ENCODE data around the gene TRIM26. TPM values are rescaled to one million over a fixed set of nuclear protein-coding genes. Genes with fewer than 3 reads are reported as not detected.
A peak's percentile ranks its signal among the peaks of the same experiment; 100 is the strongest.
"Not testable (repeated sequence)": the region's sequence is repeated elsewhere in the genome, so short reads cannot be mapped to it uniquely, and the experiment has no call there.

The TRIM26 gene
- total RNA-seq, 2 experiments from 2014 or later, result 78.0 to 86.4 TPM

DNA sequence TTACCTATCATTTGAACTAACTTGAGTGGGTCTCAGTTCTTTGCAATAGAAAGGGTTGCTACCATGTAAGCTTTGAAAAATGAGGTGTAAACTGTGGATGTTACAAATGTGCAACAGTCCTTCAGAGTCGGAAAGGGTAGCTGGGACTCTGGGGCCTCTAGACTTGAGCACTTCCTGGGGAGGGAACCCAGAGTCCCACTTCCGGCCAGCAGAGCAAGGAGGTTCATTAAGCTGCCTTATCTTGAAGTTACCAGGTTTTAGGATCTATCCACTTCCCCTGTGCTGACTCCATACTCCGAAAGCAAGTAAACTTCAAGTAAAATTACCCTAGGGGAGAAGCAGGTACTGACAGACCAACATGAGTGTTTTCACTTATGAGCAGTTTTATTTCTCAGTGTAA, 61.6 kb downstream of the TRIM26 start:
- Mint-ChIP-seq H3K9me3 (ENCODE audit: insufficient read depth) (no peaks in the 10 kb centered on the region), H3K27me3 (ENCODE audit: low read depth) (peaks cover 25% of the 10 kb centered on the region), H3K4me1 (ENCODE audit: low read depth) (peaks cover 17% of the 10 kb centered on the region), H3K27ac (no peak overlapping the region), H3K36me3 (ENCODE audit: low read depth) (no peaks in the 10 kb centered on the region), H3K4me3 (no peak overlapping the region)
- ChIA-PET CTCF (interaction anchor here (0.9 to 1.8 kb wide), 4 partner anchors 15 to 48 kb away, joined by 3 to 12 read pairs (median 4); no protein-coding TSS in a partner anchor), POLR2A (no interaction called here)
- ATAC-seq (peak; percentile 67), DNase-seq (peak; percentile 40)

DNA sequence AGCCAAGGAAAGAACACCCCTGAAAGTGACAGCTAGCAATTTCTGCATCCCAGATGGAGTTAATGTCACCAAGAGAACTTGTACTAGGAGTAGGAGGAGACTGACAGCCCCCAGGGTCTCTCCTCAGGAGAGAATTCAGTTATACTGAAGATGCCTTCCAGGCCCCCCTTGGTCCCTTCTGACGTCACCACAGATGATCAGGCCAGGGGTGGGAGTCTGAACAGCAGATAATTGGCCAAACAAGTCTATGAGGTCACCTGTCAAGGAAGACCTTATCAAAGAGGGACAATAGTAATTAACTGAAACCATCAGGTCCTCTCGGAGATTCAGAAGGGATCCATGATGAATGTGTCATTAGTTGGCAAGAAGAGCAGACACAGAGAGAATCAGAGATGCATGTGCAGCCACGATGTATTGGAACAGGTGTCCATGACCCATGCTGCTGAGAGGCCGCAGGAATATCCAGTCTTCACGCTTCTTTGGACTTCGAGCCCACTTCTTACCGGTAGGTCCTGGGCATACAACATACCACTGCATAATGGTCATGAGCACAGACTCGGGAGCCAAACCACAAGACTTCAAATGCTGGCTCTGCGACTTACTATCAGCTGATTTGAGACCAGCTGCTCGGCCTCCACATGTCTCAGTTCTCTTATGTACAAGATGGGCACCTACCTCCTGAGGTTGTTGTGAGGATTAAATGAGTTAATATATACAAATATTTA, 62.4 kb downstream of the TRIM26 start:
- peaks cover 24% of the 10 kb centered on the region for H3K27me3 Mint-ChIP-seq (ENCODE audit: low read depth)

DNA sequence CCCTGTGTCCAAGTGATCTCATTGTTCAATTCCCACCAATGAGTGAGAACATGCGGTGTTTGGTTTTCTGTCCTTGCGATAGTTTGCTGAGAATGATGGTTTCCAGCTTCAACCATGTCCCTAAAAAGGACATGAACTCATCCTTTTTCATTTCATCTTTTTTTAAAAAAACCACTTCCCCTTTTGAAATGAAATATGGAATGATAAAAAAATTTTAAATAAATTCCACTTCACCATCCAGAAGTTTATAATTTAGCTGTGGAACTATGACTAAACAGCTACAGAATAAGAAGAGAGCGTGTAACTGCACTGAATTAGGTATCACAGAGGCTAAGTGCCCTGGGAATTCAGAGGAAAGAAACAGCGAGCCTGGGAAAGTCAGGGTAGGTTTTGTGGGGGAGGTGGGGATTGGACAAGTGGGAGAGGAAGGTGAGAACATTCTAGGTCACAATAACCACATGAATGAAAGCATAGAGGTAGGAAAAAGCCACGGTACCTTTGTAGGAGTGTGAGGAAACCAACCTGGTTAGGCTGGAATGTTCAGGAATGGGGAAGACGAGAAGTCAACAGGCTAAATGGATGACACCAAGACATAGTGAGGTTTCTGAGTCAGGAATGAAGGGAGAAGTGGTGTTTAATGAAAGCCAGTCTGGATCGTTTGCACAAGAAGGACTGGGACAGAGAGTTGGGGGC, 63.2 kb downstream of the TRIM26 start:
- CTCF ChIA-PET, result no interaction called here

More for the DNA sequence above, 62.4 kb downstream of the TRIM26 start:
- peaks cover 17% of the 10 kb centered on the region for H3K4me1 Mint-ChIP-seq (ENCODE audit: low read depth)
- DNase-seq (no peak), ATAC-seq (no peak)
- CTCF ChIA-PET, result interaction anchor here (1.1 to 1.8 kb wide), 3 partner anchors 19 to 47 kb away, joined by 3 to 12 read pairs (median 4); no protein-coding TSS in a partner anchor
- POLR2A ChIA-PET, result no interaction called here
- no peak overlapping the region for H3K27ac Mint-ChIP-seq
- H3K36me3 Mint-ChIP-seq (ENCODE audit: low read depth), result no peaks in the 10 kb centered on the region
- H3K9me3 Mint-ChIP-seq (ENCODE audit: insufficient read depth), result no peaks in the 10 kb centered on the region
- no peak overlapping the region for H3K4me3 Mint-ChIP-seq

DNA sequence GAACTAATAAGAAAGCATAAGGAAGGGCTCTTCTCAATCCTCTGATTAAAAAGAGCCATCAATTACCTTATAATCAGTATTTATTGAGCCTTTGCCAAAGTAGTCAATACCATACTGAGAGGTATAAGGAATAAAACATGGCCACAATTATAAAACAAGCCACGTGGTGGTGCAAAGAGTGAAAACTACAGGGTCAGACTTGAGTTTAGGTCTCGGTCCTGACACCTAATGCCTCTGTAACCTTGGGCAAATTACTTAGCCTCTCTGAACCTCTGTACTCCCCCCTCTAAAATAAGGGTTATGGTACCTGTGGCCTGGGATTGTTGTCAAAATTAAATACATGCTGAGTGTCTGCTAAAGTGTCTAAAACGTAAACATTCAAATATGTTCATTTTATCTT, 64.0 kb downstream of the TRIM26 start:
- peaks cover 17% of the 10 kb centered on the region for H3K4me1 Mint-ChIP-seq (ENCODE audit: low read depth)
- POLR2A ChIA-PET, result no interaction called here
- DNase-seq (no peak), ATAC-seq (no peak)
- H3K9me3 Mint-ChIP-seq (ENCODE audit: insufficient read depth), result no peaks in the 10 kb centered on the region
- H3K4me3 Mint-ChIP-seq, result no peak overlapping the region
- no peaks in the 10 kb centered on the region for H3K36me3 Mint-ChIP-seq (ENCODE audit: low read depth)
- CTCF ChIA-PET, result interaction anchor here (1.2 kb wide), 1 partner anchor 18 kb away, joined by 9 read pairs; no protein-coding TSS in a partner anchor
- H3K27ac Mint-ChIP-seq, result no peak overlapping the region
- peaks cover 36% of the 10 kb centered on the region for H3K27me3 Mint-ChIP-seq (ENCODE audit: low read depth)

More for the DNA sequence above, 63.2 kb downstream of the TRIM26 start:
- Mint-ChIP-seq H3K27me3 (ENCODE audit: low read depth) (peaks cover 29% of the 10 kb centered on the region), H3K27ac (no peak overlapping the region), H3K9me3 (ENCODE audit: insufficient read depth) (no peaks in the 10 kb centered on the region), H3K4me3 (no peak overlapping the region), H3K36me3 (ENCODE audit: low read depth) (no peaks in the 10 kb centered on the region), H3K4me1 (ENCODE audit: low read depth) (peaks cover 17% of the 10 kb centered on the region)
- POLR2A ChIA-PET, result interaction anchor here (0.6 kb wide), 1 partner anchor 11 kb away, joined by 3 read pairs; no protein-coding TSS in a partner anchor
- ATAC-seq (no peak), DNase-seq (no peak)

DNA sequence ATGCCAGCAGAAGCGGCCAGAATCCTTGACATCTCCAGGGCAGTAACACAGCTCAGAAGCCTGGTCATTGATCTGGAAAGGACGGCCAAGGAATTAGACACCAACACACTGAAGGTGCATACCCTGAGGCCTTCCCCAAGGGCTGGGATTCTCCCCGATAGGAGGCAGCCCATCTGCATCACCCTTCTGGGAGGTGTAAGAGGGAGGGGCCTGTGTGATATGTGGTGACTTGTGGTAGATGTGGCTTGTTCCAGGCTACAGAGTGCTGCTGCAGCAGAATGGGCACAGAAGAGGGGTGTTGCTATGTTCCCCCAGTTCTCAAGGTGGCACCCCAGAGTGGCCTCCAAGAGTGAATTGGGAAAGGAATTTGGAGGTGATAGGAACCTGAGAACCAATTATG, 66.1 kb downstream of the TRIM26 start:
- POLR2A ChIA-PET, result no interaction called here
- CTCF ChIA-PET, result interaction anchor here (0.6 to 2.0 kb wide), 4 partner anchors 15 to 44 kb away, joined by 3 to 8 read pairs (median 4); no protein-coding TSS in a partner anchor

GRCh38 chr6:30145818-30146217, 67.4 kb downstream of the TRIM26 start:
- peaks cover 51% of the 10 kb centered on the region for H3K27me3 Mint-ChIP-seq (ENCODE audit: low read depth)
- CTCF ChIA-PET, result interaction anchor here (4.2 kb wide), 1 partner anchor 14 kb away, joined by 38 read pairs; no protein-coding TSS in a partner anchor
- POLR2A ChIA-PET, result no interaction called here
- no peak overlapping the region for H3K27ac Mint-ChIP-seq
- ATAC-seq, result no peak
- no peak for DNase-seq
- H3K4me1 Mint-ChIP-seq (ENCODE audit: low read depth), result peaks cover 9% of the 10 kb centered on the region
- no peaks in the 10 kb centered on the region for H3K9me3 Mint-ChIP-seq (ENCODE audit: insufficient read depth)
- H3K36me3 Mint-ChIP-seq (ENCODE audit: low read depth), result no peaks in the 10 kb centered on the region
- H3K4me3 Mint-ChIP-seq, result no peak overlapping the region

More for the DNA sequence above, 66.1 kb downstream of the TRIM26 start:
- Mint-ChIP-seq H3K4me3 (no peak overlapping the region), H3K4me1 (ENCODE audit: low read depth) (peaks cover 17% of the 10 kb centered on the region), H3K27ac (no peak overlapping the region), H3K27me3 (ENCODE audit: low read depth) (peaks cover 43% of the 10 kb centered on the region), H3K36me3 (ENCODE audit: low read depth) (no peaks in the 10 kb centered on the region), H3K9me3 (ENCODE audit: insufficient read depth) (no peaks in the 10 kb centered on the region)
- DNase-seq (no peak), ATAC-seq (no peak)

DNA sequence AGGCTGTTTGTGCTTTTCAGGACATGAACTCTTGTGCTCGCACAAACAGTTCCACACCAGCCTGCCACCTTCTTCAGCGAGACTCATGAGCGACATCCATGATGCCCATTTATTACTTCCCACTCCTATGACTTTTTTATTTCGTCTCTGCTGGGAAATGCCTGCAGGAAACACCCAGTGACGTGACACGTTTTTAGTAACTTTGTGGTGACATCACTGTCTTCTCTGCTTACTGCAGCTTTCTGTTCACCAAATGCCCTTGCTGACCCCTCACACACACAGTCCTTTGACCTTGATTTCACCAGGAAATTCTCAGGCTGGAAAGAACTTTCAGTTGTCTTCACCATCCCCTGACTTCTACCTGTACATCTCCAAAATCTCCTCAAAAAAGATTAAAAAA, 68.4 kb downstream of the TRIM26 start:
- Mint-ChIP-seq H3K27ac (no peak overlapping the region), H3K4me3 (no peak overlapping the region), H3K27me3 (ENCODE audit: low read depth) (peaks cover 53% of the 10 kb centered on the region), H3K36me3 (ENCODE audit: low read depth) (no peaks in the 10 kb centered on the region), H3K4me1 (ENCODE audit: low read depth) (peaks cover 7% of the 10 kb centered on the region), H3K9me3 (ENCODE audit: insufficient read depth) (no peaks in the 10 kb centered on the region)
- DNase-seq (no peak), ATAC-seq (no peak)
- POLR2A ChIA-PET, result no interaction called here
- CTCF ChIA-PET, result interaction anchor here (4.2 kb wide), 1 partner anchor 13 kb away, joined by 38 read pairs; no protein-coding TSS in a partner anchor

GRCh38 chr6:30143780-30144179, 69.4 kb downstream of the TRIM26 start:
- Mint-ChIP-seq H3K27me3 (ENCODE audit: low read depth) (peaks cover 53% of the 10 kb centered on the region), H3K4me1 (ENCODE audit: low read depth) (peaks cover 7% of the 10 kb centered on the region), H3K27ac (no peak overlapping the region), H3K4me3 (no peak overlapping the region), H3K9me3 (ENCODE audit: insufficient read depth) (no peaks in the 10 kb centered on the region), H3K36me3 (ENCODE audit: low read depth) (no peaks in the 10 kb centered on the region)
- ATAC-seq, result no peak
- ChIA-PET CTCF (interaction anchor here (1.1 to 4.2 kb wide), 2 partner anchors 12 to 40 kb away, joined by 5 to 38 read pairs; no protein-coding TSS in a partner anchor), POLR2A (no interaction called here)
- no peak for DNase-seq

DNA sequence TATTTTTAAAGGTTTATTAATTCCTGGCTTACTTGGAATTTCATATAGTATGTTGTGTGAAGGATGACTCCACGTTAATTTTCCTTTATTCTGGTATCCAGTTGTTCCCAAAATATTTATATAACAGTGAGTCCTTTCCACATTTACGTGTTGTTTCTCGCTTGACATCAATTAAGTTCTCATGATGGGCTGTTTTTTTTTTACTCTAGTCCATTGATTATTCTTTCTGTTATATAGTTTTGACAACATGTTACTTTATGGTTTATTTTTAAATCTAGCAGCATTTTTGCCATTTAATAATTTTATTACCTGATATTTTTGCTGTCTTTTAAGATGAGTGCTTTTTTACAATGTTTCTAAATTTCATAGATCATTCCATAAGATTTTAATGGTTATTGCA, 70.5 kb downstream of the TRIM26 start:
- POLR2A ChIA-PET, result no interaction called here

GRCh38 chr6:30140240-30140639, 73.0 kb downstream of the TRIM26 start:
- H3K36me3 Mint-ChIP-seq (ENCODE audit: low read depth); DNase-seq; H3K9me3 Mint-ChIP-seq (ENCODE audit: insufficient read depth); ATAC-seq; H3K4me3 Mint-ChIP-seq; POLR2A ChIA-PET; H3K27ac Mint-ChIP-seq: not testable (repeated sequence)
- CTCF ChIA-PET, result interaction anchor here (1.5 kb wide), 1 partner anchor 9 kb away, joined by 9 read pairs; no protein-coding TSS in a partner anchor
- Mint-ChIP-seq H3K4me1 (ENCODE audit: low read depth) (peaks cover 11% of the 10 kb centered on the region), H3K27me3 (ENCODE audit: low read depth) (peaks cover 59% of the 10 kb centered on the region)

More for the DNA sequence above, 70.5 kb downstream of the TRIM26 start:
- no peak for ATAC-seq
- Mint-ChIP-seq H3K4me1 (ENCODE audit: low read depth) (peaks cover 7% of the 10 kb centered on the region), H3K27ac (no peak overlapping the region), H3K36me3 (ENCODE audit: low read depth) (no peaks in the 10 kb centered on the region), H3K9me3 (ENCODE audit: insufficient read depth) (no peaks in the 10 kb centered on the region), H3K27me3 (ENCODE audit: low read depth) (peaks cover 58% of the 10 kb centered on the region), H3K4me3 (no peak overlapping the region)
- DNase-seq, result no peak
- CTCF ChIA-PET, result interaction anchor here (1.1 to 4.2 kb wide), 2 partner anchors 11 to 39 kb away, joined by 5 to 38 read pairs; no protein-coding TSS in a partner anchor

DNA sequence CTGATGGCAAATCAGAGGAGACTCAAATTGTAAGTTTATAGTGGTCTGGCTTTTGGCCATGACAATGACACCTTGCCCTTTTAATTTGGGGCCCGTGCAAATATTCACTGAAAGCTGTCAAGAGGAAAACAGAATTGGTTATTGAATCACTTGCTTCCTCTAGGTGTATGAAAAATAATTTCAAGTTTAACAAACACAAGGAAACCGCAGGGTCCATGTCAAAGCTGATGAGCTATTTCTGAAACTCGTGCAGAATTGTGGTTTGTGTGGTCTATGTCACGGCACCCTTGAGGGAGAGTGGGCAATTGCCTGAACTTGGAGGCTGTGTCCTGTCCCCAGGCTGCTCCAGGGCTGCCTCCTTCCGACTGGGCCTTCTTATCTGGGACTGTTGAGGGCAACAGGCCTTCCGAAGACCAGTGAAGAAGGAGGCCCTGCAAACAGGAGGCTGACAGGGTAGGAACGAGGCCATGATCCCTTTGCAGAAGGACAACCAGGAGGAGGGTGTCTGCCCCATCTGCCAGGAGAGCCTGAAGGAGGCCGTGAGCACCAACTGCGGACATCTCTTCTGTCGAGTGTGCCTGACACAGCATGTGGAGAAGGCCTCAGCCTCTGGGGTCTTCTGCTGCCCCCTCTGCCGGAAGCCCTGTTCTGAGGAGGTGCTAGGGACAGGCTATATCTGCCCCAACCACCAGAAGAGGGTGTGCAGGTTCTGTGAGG, 76.5 kb downstream of the TRIM26 start:
- H3K4me1 Mint-ChIP-seq (ENCODE audit: low read depth), result peaks cover 11% of the 10 kb centered on the region
- ChIA-PET POLR2A (no interaction called here), CTCF (interaction anchor here (3.8 kb wide), 1 partner anchor 33 kb away, joined by 18 read pairs; no protein-coding TSS in a partner anchor)
- H3K27ac Mint-ChIP-seq, result no peak overlapping the region
- no peak for DNase-seq
- H3K36me3 Mint-ChIP-seq (ENCODE audit: low read depth), result no peaks in the 10 kb centered on the region
- ATAC-seq, result no peak
- H3K9me3 Mint-ChIP-seq (ENCODE audit: insufficient read depth), result no peaks in the 10 kb centered on the region
- peaks cover 50% of the 10 kb centered on the region for H3K27me3 Mint-ChIP-seq (ENCODE audit: low read depth)
- no peak overlapping the region for H3K4me3 Mint-ChIP-seq

All from activated CD8-positive, alpha-beta T cell treated with anti-CD3 and anti-CD28 coated beads, Interleukin-2, amount 10 ng/mL, durations not matched to agents 7 days and 5 days (primary cell).